Astrocyte (in vitro differentiated cells and primary cell): ENCODE data around the gene TEX38. TPM values are rescaled to one million over a fixed set of nuclear protein-coding genes. Genes with fewer than 3 reads are reported as not detected.

Experiments
- DNase-seq: peaks from one replicate; pipeline ENCODE4 v3.0.0-alpha.2; 2010; ENCODE audit warnings: low read depth
- FAIRE-seq: peaks from 2 replicates; lab custom pipeline; 2011; peaks lifted over from hg19 to GRCh38; lab: Jason Lieb, UNC
- H2AFZ ChIP-seq: 2 replicates; pipeline ENCODE4 v1.6.0; 2012; ENCODE audit warnings: low read depth, low read length, inconsistent platforms
- H3K27ac ChIP-seq: 2 replicates; pipeline ENCODE4 v1.5.1; 2011; ENCODE audit warnings: low read depth, low read length, inconsistent platforms
- H3K27me3 ChIP-seq: 2 replicates; pipeline ENCODE4 v1.6.0; 2011; ENCODE audit warnings: low read length, inconsistent platforms; ENCODE audit not compliant: insufficient read depth
- H3K36me3 ChIP-seq: 2 replicates; pipeline ENCODE4 v1.5.1; 2011; ENCODE audit warnings: low read length, inconsistent platforms; ENCODE audit not compliant: insufficient read depth
- H3K4me1 ChIP-seq: 2 replicates; pipeline ENCODE4 v1.5.1; 2011; ENCODE audit warnings: low read length, inconsistent platforms; ENCODE audit not compliant: insufficient read depth
- H3K4me2 ChIP-seq: 2 replicates; pipeline ENCODE4 v1.6.0; 2012; ENCODE audit warnings: low read length, inconsistent platforms
- H3K4me3 ChIP-seq: 2 replicates; pipeline ENCODE4 v1.5.1; 2011; ENCODE audit warnings: low read depth, mild to moderate bottlenecking, low read length, inconsistent platforms; ENCODE audit not compliant: insufficient read depth
- H3K79me2 ChIP-seq: 2 replicates; pipeline ENCODE4 v1.6.0; 2012; ENCODE audit warnings: mild to moderate bottlenecking, low read length, inconsistent platforms; ENCODE audit not compliant: insufficient read depth
- H3K9ac ChIP-seq: 2 replicates; pipeline ENCODE4 v1.6.0; 2012; ENCODE audit warnings: mild to moderate bottlenecking, low read length, inconsistent platforms
- H3K9me3 ChIP-seq: 2 replicates; pipeline ENCODE4 v1.5.1; 2012; ENCODE audit warnings: low read depth, mild to moderate bottlenecking, low read length, inconsistent platforms; ENCODE audit not compliant: insufficient read depth
- H4K20me1 ChIP-seq: 2 replicates; pipeline ENCODE4 v1.6.0; 2012; ENCODE audit warnings: low read length, inconsistent platforms; ENCODE audit not compliant: insufficient read depth
- H3K27ac Mint-ChIP-seq: one replicate; pipeline ENCODE4 v1.8.0; 2021; ENCODE audit warnings: mild to moderate bottlenecking, mixed read lengths; ENCODE audit not compliant: unreplicated experiment
- H3K27me3 Mint-ChIP-seq: one replicate; pipeline ENCODE4 v1.8.0; 2021; ENCODE audit warnings: low read depth, mixed read lengths; ENCODE audit not compliant: unreplicated experiment
- H3K36me3 Mint-ChIP-seq: one replicate; pipeline ENCODE4 v1.8.0; 2021; ENCODE audit warnings: low read depth, mixed read lengths; ENCODE audit not compliant: unreplicated experiment
- H3K4me1 Mint-ChIP-seq: one replicate; pipeline ENCODE4 v1.8.0; 2021; ENCODE audit warnings: low read depth, mixed read lengths; ENCODE audit not compliant: unreplicated experiment
- H3K4me3 Mint-ChIP-seq: one replicate; pipeline ENCODE4 v1.8.0; 2021; ENCODE audit warnings: mild to moderate bottlenecking, moderate library complexity, mixed read lengths; ENCODE audit not compliant: unreplicated experiment
- H3K9me3 Mint-ChIP-seq: one replicate; pipeline ENCODE4 v1.8.0; 2021; ENCODE audit warnings: mild to moderate bottlenecking, mixed read lengths; ENCODE audit not compliant: unreplicated experiment
- CTCF ChIP-seq: IDR thresholded peaks from 2 replicates; pipeline ENCODE4 v1.5.1; 2011; ENCODE audit warnings: low read depth, mild to moderate bottlenecking, inconsistent platforms, low read length, moderate library complexity; ENCODE audit not compliant: insufficient read depth
- EZH2 ChIP-seq: IDR thresholded peaks from 2 replicates; pipeline ENCODE4 v1.6.1; 2012; ENCODE audit warnings: mild to moderate bottlenecking, low read length, inconsistent platforms; ENCODE audit not compliant: insufficient read depth
- total RNA-seq: library from RNA; stranded (reverse); gene quantifications from 2 replicates; pipeline ENCODE4 v1.2.1, GENCODE V29; 2021

Gene TEX38
- total RNA-seq, 1 donor from 2014 or later, result not detected

GRCh38 chr1:46623743-46624644 is 47.7 kb upstream of the TEX38 start:
- H3K27me3 ChIP-seq, result no peaks in the 10 kb centered on the region
- Mint-ChIP-seq H3K4me1 (peaks cover 4% of the 10 kb centered on the region), H3K9me3 (no peaks in the 10 kb centered on the region), H3K36me3 (peaks cover 1% of the 10 kb centered on the region), H3K4me3 (no peak overlapping the region), H3K27ac (no peak overlapping the region), H3K27me3 (peaks cover 13% of the 10 kb centered on the region)
- no peaks in the 10 kb centered on the region for H3K36me3 ChIP-seq
- H3K27ac ChIP-seq, result no peak overlapping the region
- no peak overlapping the region for H3K4me2 ChIP-seq
- H3K9ac ChIP-seq, result no peak overlapping the region
- H3K9me3 ChIP-seq, result no peaks in the 10 kb centered on the region
- H3K79me2 ChIP-seq, result no peaks in the 10 kb centered on the region
- no peak overlapping the region for H2AFZ ChIP-seq
- FAIRE-seq (no peak), DNase-seq (no peak)
- no peaks in the 10 kb centered on the region for H3K4me1 ChIP-seq
- no peaks in the 10 kb centered on the region for H4K20me1 ChIP-seq
- no peak for TF ChIP-seq CTCF
- TF ChIP-seq EZH2, result no peak
- H3K4me3 ChIP-seq, result no peak overlapping the region

GRCh38 chr1:46630719-46631118 is 40.9 kb upstream of the TEX38 start:
- no peaks in the 10 kb centered on the region for H3K9me3 ChIP-seq

More at GRCh38 chr1:46630719-46631118, 40.9 kb upstream of the TEX38 start:
- Mint-ChIP-seq H3K36me3 (peaks cover 13% of the 10 kb centered on the region), H3K27me3 (no peaks in the 10 kb centered on the region), H3K4me1 (no peaks in the 10 kb centered on the region), H3K4me3 (no peak overlapping the region), H3K9me3 (no peaks in the 10 kb centered on the region), H3K27ac (no peak overlapping the region)
- Histone ChIP-seq H3K4me2 (no peak overlapping the region), H3K4me3 (no peak overlapping the region), H3K27me3 (no peaks in the 10 kb centered on the region), H3K4me1 (no peaks in the 10 kb centered on the region), H3K79me2 (no peaks in the 10 kb centered on the region), H4K20me1 (no peaks in the 10 kb centered on the region), H2AFZ (no peak overlapping the region), H3K9ac (no peak overlapping the region), H3K36me3 (peaks cover 10% of the 10 kb centered on the region), H3K27ac (no peak overlapping the region)
- TF ChIP-seq CTCF (no peak), EZH2 (no peak)
- DNase-seq (no peak), FAIRE-seq (no peak)
